CD4-positive, alpha-beta T cell (primary cell): ENCODE results near the gene RET. TPM values are rescaled to one million over a fixed set of nuclear protein-coding genes. Genes with fewer than 3 reads are reported as not detected.

Experiments used
- ATAC-seq: fragments of 200-7000 bp; cut with Tn5 transposase; one replicate; pipeline ENCODE4 v1.10.0; 2022; ENCODE audit warnings: mild to moderate bottlenecking; ENCODE audit not compliant: poor library complexity
- CTCF ChIA-PET: fragments of 350-600 bp; sonication (Branson Sonifier 250); formaldehyde crosslinking; loops from one replicate; lab custom pipeline; 2021; ENCODE audit warnings: antibody characterized with exemption, inconsistent platforms; lab: Charles Lee
- POLR2A ChIA-PET: fragments of 350-600 bp; sonication (Branson Sonifier 250); formaldehyde crosslinking; loops from one replicate; lab custom pipeline; 2021; ENCODE audit warnings: antibody characterized with exemption, inconsistent platforms; lab: Charles Lee
- DNase-seq, 14 experiments: peaks; one replicate each; pipeline ENCODE4 v3.0.0-alpha.2; 2013 to 2020; ENCODE audit warnings: mixed read lengths in 2 of 14
- H3K27ac ChIP-seq, 2 donors: one replicate each; pipeline versions ENCODE4 v1.5.1 to v1.7.0; 2013; ENCODE audit warnings: low read length in 2 of 2, low read depth in 1 of 2, mild to moderate bottlenecking in 1 of 2
- H3K27me3 ChIP-seq, 2 experiments: 1 replicate in 1 of 2; 2 replicates in 1 of 2; pipeline versions ENCODE4 v1.6.1 to v1.7.0; 2013; ENCODE audit warnings: low read length in 2 of 2, control low read depth in 1 of 2, mild to moderate bottlenecking in 1 of 2, moderate library complexity in 1 of 2; ENCODE audit not compliant: insufficient read depth in 2 of 2, control insufficient read depth in 1 of 2
- H3K36me3 ChIP-seq: one replicate; pipeline ENCODE4 v1.6.1; 2013; ENCODE audit warnings: low read length, control low read depth; ENCODE audit not compliant: insufficient read depth
- H3K4me1 ChIP-seq: one replicate; pipeline ENCODE4 v1.6.1; 2013; ENCODE audit warnings: low read length, control low read depth; ENCODE audit not compliant: insufficient read depth
- H3K4me3 ChIP-seq: one replicate; pipeline ENCODE4 v1.5.1; 2013; ENCODE audit warnings: mild to moderate bottlenecking, low read length, moderate library complexity
- H3K9me3 ChIP-seq, 2 experiments: 1 replicate in 1 of 2; 2 replicates in 1 of 2; pipeline versions ENCODE4 v1.6.1 to v1.7.0; 2013; ENCODE audit warnings: low read length in 2 of 2, mild to moderate bottlenecking in 2 of 2, control low read depth in 1 of 2, moderate library complexity in 1 of 2; ENCODE audit not compliant: control insufficient read depth in 1 of 2, insufficient read depth in 1 of 2
- H3K27ac Mint-ChIP-seq: one replicate; pipeline ENCODE4 v1.8.0; 2020; ENCODE audit warnings: mixed read lengths
- H3K27me3 Mint-ChIP-seq: one replicate; pipeline ENCODE4 v1.8.0; 2021; ENCODE audit warnings: mixed read lengths
- H3K36me3 Mint-ChIP-seq: one replicate; pipeline ENCODE4 v1.8.0; 2021; ENCODE audit warnings: low read depth, mixed read lengths
- H3K4me1 Mint-ChIP-seq: one replicate; pipeline ENCODE4 v1.8.0; 2021; ENCODE audit warnings: low read depth, mixed read lengths
- H3K4me3 Mint-ChIP-seq: one replicate; pipeline ENCODE4 v1.8.0; 2020; ENCODE audit warnings: mild to moderate bottlenecking, mixed read lengths
- H3K9me3 Mint-ChIP-seq: one replicate; pipeline ENCODE4 v1.8.0; 2020; ENCODE audit warnings: mixed read lengths
- CTCF ChIP-seq: fragments of 200-600 bp; IDR thresholded peaks from one replicate; pipeline ENCODE4 v1.8.0; 2022; ENCODE audit warnings: antibody characterized with exemption, mild to moderate bottlenecking
- intact Hi-C, 2 experiments: fragments of 100-400 bp; cut with DNase I in 1 of 2; cut with micrococcal nuclease in 1 of 2; formaldehyde crosslinking; loops; one replicate each; pipeline versions ENCODE4 v1.15.1 to v1.9.0; 2023 to 2025; cut with DNase I, micrococcal nuclease
- total RNA-seq, 174 experiments: library from RNA in 2 of 174; stranded (reverse) in 2 of 174; gene quantifications; one replicate each; pipeline ENCODE4 v1.2.3 and lab custom pipeline; 2021 to 2026

Gene RET
- total RNA-seq, 2 experiments from 2014 or later = not detected

DNA sequence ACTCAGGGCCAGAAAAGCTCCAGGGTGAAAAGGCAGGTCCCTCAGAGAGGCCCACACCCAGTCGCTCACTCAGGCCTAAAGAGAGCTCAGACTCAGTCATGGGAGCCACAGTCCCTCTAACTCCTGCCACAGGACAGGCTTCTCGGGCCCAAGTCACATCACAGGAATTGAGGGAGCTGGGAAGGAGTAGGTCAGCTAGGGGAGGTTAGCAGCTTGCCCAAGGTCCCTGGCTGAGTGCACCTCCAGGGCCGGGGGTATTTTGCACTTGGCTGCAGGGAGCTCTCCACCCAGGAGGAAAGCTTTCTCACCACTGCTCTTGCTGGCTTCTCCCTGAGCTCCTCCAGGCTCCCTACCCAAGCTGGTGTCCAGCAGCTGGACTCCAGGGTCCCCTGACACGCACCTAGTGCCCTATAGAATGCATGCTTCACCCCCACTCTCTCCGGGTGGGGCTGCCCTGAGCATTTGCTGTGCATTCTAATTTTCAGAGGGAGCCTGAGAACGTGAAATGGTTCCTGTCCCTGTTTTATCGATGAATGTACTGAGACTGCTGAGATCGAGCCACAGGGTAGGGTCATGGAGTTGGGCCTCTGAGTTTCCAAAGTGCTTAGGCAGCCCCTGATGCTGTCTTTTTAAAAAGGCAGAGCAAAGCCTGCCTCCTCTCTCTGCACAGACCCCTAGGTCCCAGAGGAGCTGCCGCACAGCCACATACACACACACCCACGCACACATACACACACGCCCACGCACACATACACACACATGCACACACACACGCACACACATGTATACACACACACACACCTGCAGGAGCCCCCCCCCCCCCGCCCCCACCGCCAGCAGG is 37.9 kb upstream of the RET start:
- peaks cover 5% of the 10 kb centered on the region for H3K4me1 Mint-ChIP-seq
- Histone ChIP-seq H3K36me3 (no peaks in the 10 kb centered on the region), H3K4me1 (no peaks in the 10 kb centered on the region), H3K27ac (no peak overlapping the region), H3K9me3 (no peaks in the 10 kb centered on the region), H3K4me3 (no peak overlapping the region), H3K27me3 (no peaks in the 10 kb centered on the region)
- H3K27me3 Mint-ChIP-seq = no peaks in the 10 kb centered on the region
- no peaks in the 10 kb centered on the region for H3K36me3 Mint-ChIP-seq
- no peak overlapping the region for H3K4me3 Mint-ChIP-seq
- no peak overlapping the region for H3K27ac Mint-ChIP-seq
- CTCF ChIA-PET = no interaction called here
- TF ChIP-seq CTCF = no peak
- no peak for DNase-seq
- POLR2A ChIA-PET = no interaction called here
- H3K9me3 Mint-ChIP-seq = peaks cover 3% of the 10 kb centered on the region
- intact Hi-C loops = no loop called here
- ATAC-seq = no peak

- H3K27ac Mint-ChIP-seq = no peak overlapping the region
- Histone ChIP-seq H3K4me3 (no peak overlapping the region), H3K36me3 (no peaks in the 10 kb centered on the region), H3K27ac (no peak overlapping the region), H3K27me3 (no peaks in the 10 kb centered on the region), H3K9me3 (no peaks in the 10 kb centered on the region), H3K4me1 (no peaks in the 10 kb centered on the region)
- CTCF ChIA-PET = no interaction called here
- no peaks in the 10 kb centered on the region for H3K27me3 Mint-ChIP-seq
- DNase-seq (peak in 2 of 14 experiments; percentile 15 to 28), ATAC-seq (peak; percentile 37)
- peaks cover 5% of the 10 kb centered on the region for H3K4me1 Mint-ChIP-seq
- POLR2A ChIA-PET = no interaction called here
- no peaks in the 10 kb centered on the region for H3K9me3 Mint-ChIP-seq
- no peaks in the 10 kb centered on the region for H3K36me3 Mint-ChIP-seq
- no peak overlapping the region for H3K4me3 Mint-ChIP-seq
- no peak for TF ChIP-seq CTCF
- intact Hi-C loops = no loop called here
Measured at GRCh38 chr10:43039624-43040481, 37.0 kb upstream of the RET start.

- Mint-ChIP-seq H3K4me1 (peaks cover 2% of the 10 kb centered on the region), H3K36me3 (no peaks in the 10 kb centered on the region), H3K27ac (no peak overlapping the region), H3K27me3 (no peaks in the 10 kb centered on the region), H3K4me3 (no peak overlapping the region), H3K9me3 (no peaks in the 10 kb centered on the region)
- no peaks in the 10 kb centered on the region for H3K36me3 ChIP-seq
- H3K9me3 ChIP-seq = no peaks in the 10 kb centered on the region
- POLR2A ChIA-PET = no interaction called here
- H3K27me3 ChIP-seq = no peaks in the 10 kb centered on the region
- DNase-seq (peak in 2 of 14 experiments; percentile 3 to 26), ATAC-seq (no peak)
- CTCF ChIA-PET = no interaction called here
- no peak overlapping the region for H3K4me3 ChIP-seq
- TF ChIP-seq CTCF = no peak
- H3K27ac ChIP-seq = no peak overlapping the region
- H3K4me1 ChIP-seq = no peaks in the 10 kb centered on the region
- intact Hi-C loops = no loop called here
Measured at GRCh38 chr10:43040482-43041256, 36.2 kb upstream of the RET start.
